HG02678 (cell line): ENCODE data around the gene POFUT2.

Experiments used
- ATAC-seq: cut with Tn5 transposase; IDR thresholded peaks from one replicate; pipeline ENCODE4 v1.9.1; 2021; ENCODE audit warnings: mild to moderate bottlenecking, moderate library complexity; ENCODE audit not compliant: unreplicated experiment

Gene POFUT2

DNA sequence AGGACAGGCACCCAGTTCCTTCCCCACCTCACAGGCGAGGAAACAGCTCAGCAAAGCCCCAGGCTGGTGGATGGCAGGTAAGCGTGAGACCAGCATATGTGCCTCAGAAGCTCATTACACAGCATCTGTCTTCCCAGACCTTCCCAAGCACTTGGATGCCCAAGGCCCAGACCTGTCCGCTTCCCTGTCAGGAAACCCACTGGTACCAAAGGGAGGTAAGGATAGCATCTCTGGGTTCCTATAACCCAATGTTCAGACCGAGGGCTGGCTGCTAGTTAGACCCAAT, 3.3 kb downstream of the POFUT2 start:
- no peak for ATAC-seq

DNA sequence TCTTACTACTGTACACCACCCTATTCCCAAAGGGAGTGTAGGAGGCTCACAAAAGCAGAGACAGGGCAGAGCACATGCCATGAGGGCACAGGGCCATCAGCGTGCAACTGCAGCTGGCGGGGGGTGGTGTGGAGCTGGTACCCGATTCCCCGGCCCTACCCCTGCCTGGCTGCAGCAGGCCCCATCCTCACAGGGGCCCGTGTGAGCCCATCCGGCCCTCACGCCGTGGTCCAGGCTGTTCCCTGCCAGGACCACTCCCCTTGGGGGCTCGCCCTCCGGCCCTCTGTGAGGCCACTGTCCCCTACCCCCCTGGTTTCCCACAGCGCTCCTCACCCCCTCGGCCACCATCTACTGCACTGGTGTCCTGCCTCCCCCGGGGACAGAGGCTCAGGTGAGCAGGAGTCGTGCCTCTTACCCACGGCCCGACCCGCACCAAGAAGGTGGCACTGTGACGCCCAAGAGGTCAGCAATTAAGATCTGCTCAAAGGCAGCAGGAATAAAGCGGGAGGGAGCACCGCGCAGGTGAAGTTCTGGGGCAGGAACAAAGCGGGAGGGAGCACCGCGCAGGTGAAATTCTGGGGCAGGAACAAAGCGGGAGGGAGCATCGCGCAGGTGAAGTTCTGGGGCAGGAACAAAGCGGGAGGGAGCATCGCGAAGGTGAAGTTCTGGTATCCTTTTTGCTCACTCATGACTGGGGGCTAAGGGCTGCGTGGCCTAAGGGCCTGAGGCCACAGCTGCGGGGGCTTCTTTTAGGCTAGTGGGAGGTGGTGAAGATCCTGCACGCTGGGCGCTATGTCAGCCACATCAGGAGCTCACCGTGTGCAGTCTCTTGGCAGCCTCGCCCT, 3.9 kb downstream of the POFUT2 start:
- ATAC-seq, result no peak

DNA sequence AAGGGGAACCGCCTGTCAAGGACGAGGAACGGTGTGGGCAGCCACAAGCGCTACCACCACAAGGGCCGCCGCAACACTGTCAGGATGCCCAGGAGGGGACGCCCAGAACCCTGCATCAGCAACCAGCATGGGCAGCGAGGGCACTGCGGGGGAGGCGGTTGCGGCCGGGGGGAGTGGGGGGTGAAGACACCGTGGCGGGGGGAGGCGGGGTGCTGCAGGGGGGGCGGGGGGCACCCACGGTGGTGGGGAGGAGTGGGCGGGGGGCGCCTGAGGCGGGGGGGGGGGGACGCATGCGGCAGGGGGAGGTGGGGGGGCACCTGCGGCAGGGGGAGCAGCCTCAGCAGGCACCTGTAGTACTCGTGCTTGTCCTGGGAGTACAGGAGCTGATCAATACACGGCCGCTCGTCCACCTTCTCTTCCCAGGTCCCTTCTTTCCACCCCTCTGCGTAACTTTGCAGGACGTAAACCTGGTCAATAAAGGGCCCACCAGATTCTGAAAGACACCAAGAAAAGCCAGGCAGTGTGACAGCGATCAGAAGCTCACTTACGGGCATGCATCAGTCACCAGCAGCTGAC, 4.6 kb downstream of the POFUT2 start:
- no peak for ATAC-seq

DNA sequence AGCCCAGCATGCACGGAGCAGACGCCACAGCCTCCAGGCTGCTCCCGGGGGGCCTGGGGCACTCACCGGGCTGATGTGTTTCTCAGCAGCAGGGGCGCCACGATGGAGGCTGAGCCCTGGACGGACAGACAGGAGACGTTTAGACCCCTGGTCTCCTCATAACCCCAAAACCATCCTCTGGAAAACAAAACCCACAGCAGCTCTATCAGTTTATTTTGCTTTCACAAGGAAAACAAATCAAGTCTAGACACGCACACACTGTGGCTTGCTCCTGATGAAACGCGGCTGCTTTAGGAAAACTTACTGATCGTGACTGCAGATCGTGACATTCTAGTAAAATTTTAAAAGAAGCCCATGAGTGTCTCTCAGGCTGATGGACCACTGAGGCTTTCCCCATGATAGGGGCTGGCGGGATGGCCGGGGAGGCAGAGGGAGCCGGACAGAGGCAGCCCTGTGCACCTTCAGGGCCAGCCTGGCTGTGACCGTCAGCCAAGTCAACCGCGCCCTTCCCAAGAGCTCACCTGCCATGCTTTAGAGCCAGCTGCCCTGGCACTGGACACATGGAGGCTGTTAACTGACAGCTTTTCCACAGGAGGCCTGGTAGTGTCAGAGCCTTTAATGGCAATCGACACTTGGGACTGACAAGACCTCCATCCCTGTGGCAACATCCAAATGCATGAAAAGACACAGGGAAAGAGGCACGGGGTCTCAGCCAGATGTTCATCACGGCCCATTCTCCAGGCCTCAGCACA, 5.2 kb downstream of the POFUT2 start:
- ATAC-seq, result no peak

DNA sequence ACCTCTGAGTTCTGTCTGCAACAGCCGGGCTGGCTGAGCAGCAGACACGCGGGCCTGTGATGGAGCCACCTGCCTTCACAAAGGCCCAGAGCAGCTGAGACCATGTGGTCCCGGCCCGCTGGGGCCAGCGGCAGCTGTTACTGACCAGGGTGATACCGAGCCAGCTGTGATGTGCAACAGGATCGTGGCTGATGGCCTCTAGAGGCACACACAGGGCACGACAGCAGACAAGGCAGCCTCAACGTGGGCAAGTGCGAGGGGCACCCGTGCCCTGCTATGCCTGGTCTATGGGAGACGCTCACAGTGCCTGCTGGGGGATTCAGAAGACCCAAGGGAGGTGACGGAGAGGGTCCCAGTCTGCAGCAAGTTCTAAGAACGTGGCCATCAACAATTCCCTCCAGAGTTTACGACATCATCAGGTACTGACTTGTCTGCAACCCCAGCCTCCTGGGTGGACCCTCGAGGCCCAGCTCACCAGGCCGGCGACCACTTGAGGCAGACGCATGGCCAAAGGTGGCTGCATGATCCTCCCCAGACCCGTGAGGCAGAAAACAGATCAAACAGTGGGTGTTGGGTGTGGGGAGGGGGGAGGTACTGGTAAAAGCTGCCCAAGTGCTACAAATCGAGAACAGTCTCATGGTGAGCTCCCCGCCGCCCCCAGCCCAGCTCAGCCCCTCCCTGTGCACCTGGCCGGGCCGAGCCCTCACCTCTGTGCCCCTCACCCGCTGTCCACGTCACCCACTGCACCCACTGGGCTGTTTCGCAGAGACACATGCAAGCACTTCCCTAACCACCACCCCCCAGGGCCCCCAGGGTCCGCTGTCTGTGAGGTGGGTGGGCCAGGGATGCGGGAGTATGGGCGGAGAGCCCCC, 6.0 kb downstream of the POFUT2 start:
- no peak for ATAC-seq

DNA sequence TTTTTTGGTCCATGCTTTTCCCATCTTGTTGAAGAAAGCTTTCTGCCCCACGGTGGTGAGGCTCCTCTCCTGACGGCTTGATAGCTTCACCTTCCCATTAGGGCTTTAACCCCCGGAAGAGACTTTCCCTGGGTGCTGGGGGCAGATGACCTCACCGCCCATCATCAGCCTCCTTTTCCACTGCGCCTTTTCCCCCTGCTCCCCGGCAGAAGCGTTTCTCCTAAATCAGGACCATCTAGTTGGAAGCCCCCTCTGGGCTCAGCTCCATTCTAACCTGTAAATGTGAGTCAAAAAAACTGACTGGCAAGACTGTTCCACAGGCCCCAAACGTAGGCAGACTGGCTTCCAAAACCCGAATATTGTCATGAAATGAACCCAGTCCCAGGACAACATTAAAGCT, 6.7 kb downstream of the POFUT2 start:
- ATAC-seq, result no peak

DNA sequence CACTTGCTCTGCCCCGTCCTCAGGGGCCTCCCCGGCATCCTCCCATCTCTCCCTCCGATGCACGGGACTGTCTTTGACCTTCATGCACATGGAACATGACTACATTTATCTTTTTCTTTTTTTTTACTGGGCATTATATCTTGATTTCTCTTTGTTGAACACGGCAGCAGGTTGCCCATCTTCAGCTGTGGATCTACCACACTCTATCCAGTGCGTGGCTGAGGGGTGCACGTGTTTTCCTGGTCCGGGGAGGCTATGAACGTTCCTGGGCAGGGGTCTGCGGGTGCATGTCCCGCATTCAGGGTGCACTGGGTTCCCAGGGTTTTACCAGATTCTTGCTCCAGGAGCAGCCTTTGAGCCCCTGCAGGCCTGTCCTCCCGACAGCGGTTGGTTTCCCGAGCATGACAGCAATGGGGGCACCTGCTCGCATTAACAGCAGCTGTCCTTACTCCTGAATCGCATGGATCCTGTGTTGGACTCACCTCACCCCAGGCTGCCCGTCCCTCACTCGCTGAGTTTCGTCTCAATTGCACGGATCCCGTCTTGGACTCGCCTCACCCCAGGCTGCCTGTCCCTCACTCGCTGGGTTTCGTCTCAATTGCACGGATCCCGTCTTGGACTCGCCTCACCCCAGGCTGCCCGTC, 7.4 kb downstream of the POFUT2 start:
- no peak for ATAC-seq

DNA sequence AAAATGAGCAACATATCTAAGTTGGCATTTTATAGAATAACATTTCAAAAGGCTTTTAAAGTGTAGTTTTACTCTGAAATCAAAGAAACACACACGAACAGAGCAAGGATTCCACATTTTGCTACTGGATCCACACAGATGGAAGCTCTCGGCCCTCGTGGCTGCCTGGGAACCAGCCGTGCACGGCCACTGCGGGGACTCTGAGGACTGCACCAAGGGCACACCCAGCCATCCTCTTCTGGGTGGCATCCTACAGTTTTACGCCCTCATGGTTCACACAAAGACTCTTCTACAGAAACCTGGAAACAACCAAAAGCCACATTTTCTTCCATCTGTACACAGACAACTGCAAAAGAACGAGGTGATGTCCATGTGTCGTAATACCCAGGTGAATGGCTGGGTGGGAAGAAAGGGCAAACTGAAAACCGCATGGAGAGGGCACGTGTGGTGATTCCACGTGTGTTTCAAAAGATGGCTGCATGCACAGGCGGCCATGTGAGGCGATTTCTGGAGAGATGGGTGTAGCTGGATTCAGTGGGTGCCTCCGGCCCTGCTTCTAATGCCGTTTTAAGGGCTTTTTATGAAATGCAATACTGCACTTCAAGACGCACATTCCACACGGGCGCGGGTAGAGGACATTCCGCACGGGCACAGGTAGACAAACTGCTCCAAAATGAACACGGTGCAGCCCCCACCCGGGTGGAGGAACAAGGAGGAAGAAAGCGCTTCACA, 8.1 kb downstream of the POFUT2 start:
- no peak for ATAC-seq

DNA sequence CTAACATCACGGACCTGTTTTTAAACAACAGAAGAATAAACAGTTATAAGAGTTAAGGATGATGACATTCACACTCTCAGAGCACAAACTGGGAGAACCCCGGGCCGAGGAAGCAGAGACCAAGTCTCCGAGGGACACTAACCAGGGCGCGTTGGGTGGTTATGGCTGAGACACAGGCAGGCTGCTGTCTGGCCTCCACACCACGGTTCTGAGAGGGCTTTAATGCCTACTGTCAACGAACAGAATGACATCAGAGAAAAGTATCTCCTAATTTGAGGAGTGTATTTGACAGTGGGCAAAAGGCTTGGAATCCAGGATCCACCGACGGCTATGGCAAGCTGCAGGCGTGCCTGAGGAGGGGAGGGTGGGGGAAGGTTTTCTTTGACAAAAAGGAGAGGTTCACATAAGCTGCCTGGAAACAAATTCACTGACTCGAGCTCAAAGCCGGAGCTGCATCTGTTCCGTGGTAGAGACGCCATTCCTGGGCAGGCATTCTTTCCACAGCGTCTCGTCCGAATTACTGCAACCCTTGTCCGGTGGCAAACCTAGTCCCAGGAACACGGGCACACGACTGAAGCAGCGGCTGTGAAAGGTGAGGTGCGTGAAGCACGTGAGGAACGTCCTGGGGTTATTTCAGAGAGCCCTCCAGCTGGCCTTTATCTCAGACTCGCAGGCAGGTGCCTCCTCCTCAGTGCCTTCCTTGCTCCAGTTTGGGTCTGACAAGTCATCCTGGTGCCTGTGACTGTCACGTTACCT, 9.4 kb downstream of the POFUT2 start:
- no peak for ATAC-seq

DNA sequence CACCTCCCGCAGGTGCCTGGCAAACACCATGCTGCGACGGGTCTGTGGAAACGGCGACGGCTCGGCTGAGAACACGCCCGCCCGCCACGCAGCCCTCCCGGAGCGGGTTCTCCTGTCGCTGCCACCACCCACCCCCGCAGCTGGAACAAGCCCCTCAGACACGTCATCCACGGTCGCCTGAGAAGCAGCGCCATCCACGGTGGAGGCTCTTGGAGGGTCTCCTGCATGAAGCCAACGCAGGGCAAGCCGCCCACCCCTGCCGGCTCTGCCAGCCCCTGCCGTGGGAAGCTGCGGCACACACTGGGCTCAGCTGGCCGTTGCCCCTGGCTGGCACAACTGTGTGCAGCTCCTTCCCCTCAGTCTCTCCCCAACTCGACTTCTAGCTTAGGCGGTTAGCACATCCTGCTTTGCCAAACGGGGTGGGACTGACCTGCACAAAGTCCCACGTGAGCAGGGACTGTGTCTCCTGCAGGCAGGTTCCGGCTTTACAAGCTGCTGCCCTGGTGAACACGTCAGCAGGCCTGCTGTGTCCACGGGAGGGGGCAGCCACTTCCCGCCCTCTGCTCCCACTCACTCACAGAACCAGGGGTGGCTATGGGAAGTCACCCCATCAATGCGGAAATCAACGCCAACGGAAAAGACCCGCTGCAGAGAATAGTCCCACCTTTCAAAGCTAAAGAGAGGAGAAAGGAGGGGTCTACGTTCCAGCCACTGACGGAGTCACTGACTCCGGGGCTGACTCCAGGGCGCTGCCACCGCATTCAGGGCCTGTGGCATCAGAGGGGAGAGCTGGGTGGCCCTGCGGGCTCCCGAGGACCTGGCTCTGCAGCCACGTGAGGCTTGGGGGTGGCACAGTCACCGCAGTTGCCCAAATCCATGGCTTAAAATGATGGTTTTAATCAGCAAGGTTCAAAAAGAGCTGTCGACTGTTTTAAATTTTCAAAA, 10.3 kb downstream of the POFUT2 start:
- ATAC-seq, result no peak

DNA sequence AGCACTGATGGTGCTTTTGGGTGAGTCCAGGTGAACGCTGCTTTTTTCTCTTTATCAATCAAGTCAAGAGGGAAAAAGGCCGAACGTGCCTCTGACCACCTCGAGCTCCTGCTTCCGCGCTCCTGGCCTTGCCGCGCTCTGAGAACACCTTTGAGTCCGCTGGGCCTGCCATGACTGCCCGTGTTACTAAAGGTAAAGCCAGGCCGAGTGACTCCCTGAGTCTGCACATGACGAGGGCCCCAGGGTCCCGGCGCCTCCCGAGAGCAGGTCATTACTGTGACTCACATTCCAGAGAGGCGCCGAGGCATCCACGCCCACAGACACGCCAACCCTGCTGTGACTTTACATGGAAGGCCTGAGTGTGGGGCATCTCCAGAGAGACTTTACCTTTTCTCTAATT, 11.1 kb downstream of the POFUT2 start:
- no peak for ATAC-seq

DNA sequence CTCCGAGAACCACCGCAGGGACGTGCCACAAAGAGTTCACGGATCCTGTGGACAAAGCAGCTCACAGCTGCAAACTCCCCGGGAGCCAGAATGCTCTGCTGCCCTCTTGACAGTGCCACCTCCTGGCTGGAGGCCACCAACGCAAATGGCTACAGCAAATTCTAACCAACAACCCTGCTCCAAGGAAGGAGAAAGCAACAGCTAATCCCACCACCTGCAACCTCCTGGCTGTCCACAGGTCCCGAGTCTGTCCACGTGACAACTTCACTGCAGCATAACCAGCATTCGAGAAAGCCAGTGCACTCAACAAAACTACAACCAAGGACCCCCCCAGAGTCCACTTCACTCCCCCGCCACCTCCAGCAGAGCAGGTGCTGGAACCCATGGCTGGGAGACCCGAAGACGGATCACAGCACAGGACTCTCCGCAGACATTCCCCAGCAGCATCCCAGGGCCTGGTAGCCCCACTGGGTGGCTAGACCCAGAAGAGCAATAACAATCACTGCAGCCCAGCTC, 17.3 kb downstream of the POFUT2 start:
- no peak for ATAC-seq

DNA sequence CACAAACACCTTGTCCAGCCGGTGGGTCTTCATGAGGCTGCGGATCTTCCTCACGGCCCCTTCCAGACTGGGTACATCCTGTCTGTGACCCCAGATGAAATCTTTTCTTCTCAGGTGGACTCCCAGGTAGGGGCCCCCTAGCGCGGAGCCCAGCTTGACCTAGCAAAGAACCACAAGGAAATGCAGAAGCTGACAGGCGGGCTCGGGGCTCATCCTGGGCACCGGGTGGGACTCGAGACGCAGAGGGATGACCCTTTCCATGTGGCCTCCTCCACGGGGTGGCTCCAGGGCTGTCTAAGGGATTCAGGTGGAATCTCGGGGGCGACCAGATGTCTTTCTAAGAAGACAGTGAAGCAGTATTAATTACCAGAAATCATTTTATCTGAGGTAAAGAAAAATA, 17.8 kb downstream of the POFUT2 start:
- ATAC-seq, result no peak

DNA sequence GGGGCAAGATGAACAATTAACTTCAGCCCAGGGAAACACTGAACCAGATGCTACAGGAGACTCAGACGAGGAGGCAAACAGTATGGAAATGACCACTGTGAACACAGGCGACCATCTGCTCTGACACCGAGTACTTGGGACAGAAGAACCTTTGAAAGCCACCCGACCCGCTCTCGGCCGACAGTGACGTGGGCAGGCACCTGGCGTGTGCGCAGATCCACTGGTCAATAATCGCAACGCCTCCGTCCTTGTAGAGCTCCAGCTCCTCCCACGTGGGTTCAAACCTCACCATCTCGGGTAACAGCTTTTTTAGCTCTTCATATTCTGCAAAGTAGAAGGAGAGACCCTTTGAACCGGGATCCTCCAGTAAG, 20.3 kb downstream of the POFUT2 start:
- ATAC-seq, result no peak

DNA sequence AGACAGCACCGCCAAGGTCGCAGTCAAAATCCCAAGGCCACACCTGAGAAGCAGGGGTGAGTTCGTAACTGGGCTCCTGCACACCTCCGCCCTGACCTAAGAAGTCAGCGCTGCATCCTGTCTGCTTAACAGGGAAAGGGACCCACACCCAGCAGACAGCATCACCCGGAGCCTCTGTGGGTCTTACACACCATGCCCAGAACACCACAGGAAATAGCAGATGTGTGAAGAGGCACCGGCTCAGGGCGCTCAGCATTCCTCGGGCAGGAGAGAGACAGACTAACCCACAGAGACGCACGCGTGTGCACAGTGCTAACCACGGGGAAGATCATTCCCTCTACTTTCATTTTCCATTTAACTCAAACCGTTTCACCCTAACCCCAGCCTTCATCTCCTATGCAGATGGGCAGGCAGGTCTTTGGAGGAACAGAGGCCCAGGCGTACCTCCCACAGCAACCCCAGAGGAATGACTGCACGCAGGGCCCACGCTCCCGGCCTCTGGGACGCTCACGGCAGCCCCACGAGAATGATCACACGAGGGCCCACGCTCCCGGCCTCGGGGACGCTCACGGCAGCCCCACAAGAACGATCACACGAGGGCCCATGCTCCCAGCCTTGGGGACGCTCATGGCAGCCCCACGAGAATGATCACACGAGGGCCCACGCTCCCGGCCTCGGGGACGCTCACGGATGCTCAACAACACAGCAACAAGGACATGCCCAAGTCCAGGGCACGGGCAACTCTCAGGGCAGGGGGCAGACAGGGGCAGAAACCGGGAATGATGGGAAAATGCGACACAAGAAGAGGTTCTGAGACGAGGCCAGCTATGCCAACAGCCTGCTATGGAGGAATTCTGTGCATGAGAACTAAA, 20.9 kb downstream of the POFUT2 start:
- ATAC-seq, result no peak

DNA sequence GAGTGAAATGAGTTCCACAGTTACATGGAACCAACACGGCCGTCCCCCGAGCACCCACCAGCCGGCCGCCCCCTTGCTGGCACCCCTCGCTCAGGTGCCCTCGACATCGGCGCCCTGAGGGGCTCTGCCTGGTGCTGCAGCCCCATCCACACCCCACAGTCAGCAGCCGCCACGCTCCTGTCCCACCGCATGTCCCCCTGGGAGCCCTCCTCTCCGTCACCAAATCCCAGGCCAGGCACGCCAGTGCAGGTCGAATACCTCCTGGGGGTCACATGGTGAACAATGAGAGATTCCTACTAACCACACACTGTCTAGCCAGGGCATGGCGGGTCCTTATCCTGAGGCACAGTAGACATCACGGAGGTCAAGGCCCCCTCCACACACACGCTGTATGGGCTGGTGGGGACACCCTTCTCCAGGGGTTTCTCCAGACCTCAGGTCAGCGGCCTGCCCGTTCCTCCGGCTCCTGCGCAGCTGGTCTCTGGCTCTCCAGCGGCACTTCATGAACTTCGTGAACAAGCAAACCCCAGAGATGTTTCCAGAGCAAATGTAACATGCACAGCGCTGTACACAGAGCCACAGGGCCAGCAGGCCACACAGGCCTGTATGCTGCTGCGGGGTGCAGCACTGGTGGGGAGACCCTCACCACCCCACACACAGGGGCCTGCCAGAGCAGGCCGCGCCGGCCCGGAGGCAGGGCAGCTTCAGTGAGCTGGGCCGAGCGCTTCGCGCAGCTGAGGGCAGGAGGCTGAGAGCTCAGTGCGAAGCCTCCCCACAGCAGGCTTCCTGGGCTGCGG, 21.8 kb downstream of the POFUT2 start:
- no peak for ATAC-seq
